HG03521 (cell line): ENCODE measurements around the gene METTL3.

Experiments used
- ATAC-seq: cut with Tn5 transposase; IDR thresholded peaks from one replicate; pipeline ENCODE4 v1.9.1; 2021; ENCODE audit warnings: mild to moderate bottlenecking, moderate library complexity; ENCODE audit not compliant: unreplicated experiment

METTL3 gene

GRCh38 chr14:21527318-21527679 is 16.2 kb upstream of the METTL3 start:
- no peak for ATAC-seq

- ATAC-seq = no peak
Observed at GRCh38 chr14:21526672-21527317, 15.7 kb upstream of the METTL3 start.

- ATAC-seq = no peak
Observed at GRCh38 chr14:21525962-21526671, 15.0 kb upstream of the METTL3 start, which contains the start of gene SALL2. Gene SALL2 (minus strand): TSS chr14:21526346. CDS start chr14:21526127, 219 bp downstream.

GRCh38 chr14:21525571-21525961 is 14.4 kb upstream of the METTL3 start:
- no peak for ATAC-seq

GRCh38 chr14:21524575-21525490 is 13.7 kb upstream of the METTL3 start:
- no peak for ATAC-seq

GRCh38 chr14:21523203-21523602 is 12.1 kb upstream of the METTL3 start:
- ATAC-seq = no peak

- ATAC-seq = no peak
Observed at GRCh38 chr14:21521501-21521900, 10.4 kb upstream of the METTL3 start.

GRCh38 chr14:21520767-21521166 is 9.6 kb upstream of the METTL3 start:
- no peak for ATAC-seq

- ATAC-seq = no peak
Observed at GRCh38 chr14:21518725-21519124, 7.6 kb upstream of the METTL3 start.

GRCh38 chr14:21514341-21514740 is 3.2 kb upstream of the METTL3 start:
- ATAC-seq = no peak

- no peak for ATAC-seq
Observed at GRCh38 chr14:21509432-21510143, 1.6 kb downstream of the METTL3 start.

GRCh38 chr14:21506557-21506956 is 4.6 kb downstream of the METTL3 start:
- no peak for ATAC-seq

GRCh38 chr14:21505012-21505553 is 6.1 kb downstream of the METTL3 start:
- ATAC-seq = peak; percentile 72

GRCh38 chr14:21503376-21503775 is 7.8 kb downstream of the METTL3 start:
- ATAC-seq = no peak

- ATAC-seq = no peak
Observed at GRCh38 chr14:21501568-21501967, 9.6 kb downstream of the METTL3 start.

- no peak for ATAC-seq
Observed at GRCh38 chr14:21498540-21499526, 12.3 kb downstream of the METTL3 start.

- ATAC-seq = no peak
Observed at GRCh38 chr14:21496453-21496852, 14.7 kb downstream of the METTL3 start.

- no peak for ATAC-seq
Observed at GRCh38 chr14:21494902-21495762, 16.0 kb downstream of the METTL3 start.
